K562 (cell line): ENCODE measurements around the gene ENPP7. TPM values are rescaled to one million over a fixed set of nuclear protein-coding genes. Genes with fewer than 3 reads are reported as not detected.

Source experiments
- BCL6 ChIP-seq: fragments of 250-450 bp; sonication (Bioruptor Pico); IDR thresholded peaks from 2 replicates; pipeline ENCODE4 v1.4.0; 2020
- CBX3 ChIP-seq, 2 experiments: IDR thresholded peaks; 1 replicate in 1 of 2; 2 replicates in 1 of 2; pipeline ENCODE4 v1.6.1; 2012; ENCODE audit warnings: inconsistent platforms in 2 of 2, low read length in 2 of 2, borderline replicate concordance in 1 of 2, control low read depth in 1 of 2
- CHD2 ChIP-seq: IDR thresholded peaks from 2 replicates; pipeline ENCODE4 v1.6.1; 2011; ENCODE audit warnings: low read depth, low read length
- CSDE1 ChIP-seq, 2 experiments: fragments of 450-650 bp; IDR thresholded peaks; 2 replicates each; pipeline ENCODE4 v1.6.1; 2016; ENCODE audit warnings: mild to moderate bottlenecking in 1 of 2
- DACH1 ChIP-seq: fragments of 450-650 bp; IDR thresholded peaks from 2 replicates; pipeline ENCODE4 v1.6.1; 2018; ENCODE audit not compliant: partially characterized antibody
- GTF2A2 ChIP-seq: IDR thresholded peaks from 2 replicates; pipeline ENCODE4 v1.6.1; 2016; ENCODE audit warnings: mild to moderate bottlenecking, missing genetic modification characterization, missing compliant biosample characterization
- HDAC6 ChIP-seq: IDR thresholded peaks from 2 replicates; pipeline ENCODE4 v1.6.1; 2012; ENCODE audit warnings: low read depth, mild to moderate bottlenecking, control low read depth, inconsistent platforms, low read length, moderate library complexity
- JUN ChIP-seq, 2 experiments: sonication (generic) in 1 of 2; formaldehyde crosslinking in 1 of 2; IDR thresholded peaks; 2 replicates each; pipeline versions ENCODE4 v1.6.1 to v1.8.0; 2012 to 2022; ENCODE audit warnings: borderline replicate concordance in 2 of 2, mild to moderate bottlenecking in 2 of 2, improper control_type of control experiment in 1 of 2, low read depth in 1 of 2, low read length in 1 of 2, missing genetic modification reagents in 1 of 2
- L3MBTL2 ChIP-seq: fragments of 450-650 bp; IDR thresholded peaks from 2 replicates; pipeline ENCODE4 v1.6.1; 2016; ENCODE audit warnings: mild to moderate bottlenecking, moderate library complexity
- PCBP1 ChIP-seq: fragments of 200-400 bp; formaldehyde crosslinking; IDR thresholded peaks from 2 replicates; pipeline ENCODE4 v1.6.1; 2018; ENCODE audit warnings: mild to moderate bottlenecking, low read depth, low read length; ENCODE audit not compliant: poor library complexity, severe bottlenecking
- PHB2 ChIP-seq: fragments of 450-650 bp; IDR thresholded peaks from 2 replicates; pipeline ENCODE4 v1.6.1; 2017; ENCODE audit warnings: low read depth
- POLR2H ChIP-seq: IDR thresholded peaks from 2 replicates; pipeline ENCODE4 v1.6.1; 2016; ENCODE audit warnings: missing genetic modification characterization, low read depth, mild to moderate bottlenecking, control low read depth, missing compliant biosample characterization, moderate library complexity
- POLR3A ChIP-seq: IDR thresholded peaks from 2 replicates; pipeline ENCODE4 v1.6.1; 2011; ENCODE audit warnings: borderline replicate concordance, mild to moderate bottlenecking, moderate library complexity; ENCODE audit not compliant: insufficient read length, insufficient read depth; ENCODE audit errors: extremely low read depth
- RBM39 ChIP-seq: fragments of 200-400 bp; formaldehyde crosslinking; optimal IDR thresholded peaks from 2 replicates; pipeline ENCODE3; 2018; ENCODE audit warnings: low read depth, low read length
- SMAD3 ChIP-seq: fragments of 450-650 bp; formaldehyde crosslinking; conservative IDR thresholded peaks from 2 replicates; pipeline ENCODE4 v1.4.0; 2020; ENCODE audit warnings: mild to moderate bottlenecking
- SRSF9 ChIP-seq: fragments of 200-400 bp; formaldehyde crosslinking; IDR thresholded peaks from 2 replicates; pipeline ENCODE4 v1.6.1; 2017; ENCODE audit warnings: low read depth, low read length, borderline replicate concordance
- ZFP1 ChIP-seq: fragments of 450-650 bp; formaldehyde crosslinking; IDR thresholded peaks from 2 replicates; pipeline ENCODE4 v1.4.0; 2020; ENCODE audit warnings: mild to moderate bottlenecking, mixed read lengths
- ZNF41 ChIP-seq: fragments of 250-450 bp; sonication (Bioruptor Pico); conservative IDR thresholded peaks from 2 replicates; pipeline ENCODE4 v1.4.0; 2020; ENCODE audit warnings: mild to moderate bottlenecking
- polyA plus RNA-seq, 8 experiments: library from polyadenylated mRNA; depleted of rRNA in 4 of 8; stranded (reverse) in 5 of 8; unstranded in 3 of 8; fragments of >200 nt; fragmentation: Nextera tagmentation in 2 of 8; fragmentation: Illumina TruSeq in 1 of 8; extraction: Ambion mirVana in 2 of 8; extraction: Trizol in 1 of 8; gene quantifications; 2 replicates each; pipeline versions ENCODE4 v1.2.1 to v1.2.3, GENCODE V29; 2011 to 2014; ENCODE audit warnings: inconsistent platforms in 1 of 8, missing spikeins in 1 of 8
- total RNA-seq, 7 experiments: library from RNA; depleted of rRNA in 6 of 7; stranded (reverse); fragments of >200 nt in 6 of 7; fragmentation: Illumina TruSeq in 2 of 7; extraction: Trizol in 2 of 7; gene quantifications; 2 replicates each; pipeline versions ENCODE4 v1.2.1 to v1.2.3, GENCODE V29; 2011 to 2021; ENCODE audit warnings: low replicate concordance in 1 of 7
- TF ChIP-seq, protein P1 (sequence below): sonication (generic); formaldehyde crosslinking; IDR thresholded peaks from 2 replicates; pipeline ENCODE4 v1.8.0; 2022; ENCODE audit warnings: mild to moderate bottlenecking, missing genetic modification reagents
- TF ChIP-seq, protein P2 (sequence below): fragments of 450-650 bp; IDR thresholded peaks from 2 replicates; pipeline ENCODE4 v1.7.0; 2016; ENCODE audit warnings: borderline replicate concordance
- TF ChIP-seq, protein P3 (sequence below): fragments of 450-650 bp; IDR thresholded peaks from 2 replicates; pipeline ENCODE4 v1.6.1; 2014; ENCODE audit warnings: low read depth, mild to moderate bottlenecking, moderate library complexity, borderline replicate concordance

Gene ENPP7
- total and polyA plus RNA-seq, 9 of the 15 experiments (the other 6 are each of a cell fraction or from before 2014, with no cell fraction given): not detected

DNA sequence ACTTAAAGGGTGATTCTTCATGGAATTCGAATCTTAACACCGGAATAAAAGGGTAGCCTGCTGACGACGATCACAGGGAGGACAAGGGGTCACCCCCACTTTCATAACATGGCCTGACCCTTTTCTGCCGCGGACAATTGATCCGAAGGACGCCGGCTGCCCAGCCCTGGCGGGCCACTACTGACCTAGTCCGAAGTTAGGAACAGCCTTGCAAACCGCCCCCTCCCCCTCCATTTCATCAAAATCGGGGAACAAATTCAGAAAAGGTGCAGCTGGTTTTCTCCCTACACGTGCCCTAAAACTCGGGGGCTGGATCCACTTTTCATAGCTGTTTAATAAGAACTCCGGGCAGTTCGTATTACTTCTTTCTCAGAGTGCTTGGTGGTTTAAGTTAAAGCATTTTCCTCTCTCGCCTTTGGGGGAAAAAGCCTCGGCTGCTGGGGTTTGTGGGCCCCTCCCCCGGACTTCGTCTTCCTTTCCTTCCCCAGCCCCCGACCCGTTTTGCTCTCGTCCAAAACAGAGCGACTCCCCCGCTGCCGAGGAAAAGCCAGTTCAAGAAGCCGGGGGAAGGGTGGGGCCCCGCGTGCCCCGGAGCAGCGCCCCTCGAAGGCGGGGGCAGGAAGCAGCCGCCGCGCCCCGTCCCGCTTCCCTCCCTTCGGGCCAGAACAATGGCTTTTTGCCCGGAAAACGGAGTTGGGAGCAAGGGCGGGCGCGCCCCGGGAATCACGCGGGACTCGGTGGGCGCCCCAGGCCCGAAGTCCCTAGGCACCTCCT, 46.6 kb downstream of the ENPP7 start (continued):
- TF ChIP-seq, protein P1, sequence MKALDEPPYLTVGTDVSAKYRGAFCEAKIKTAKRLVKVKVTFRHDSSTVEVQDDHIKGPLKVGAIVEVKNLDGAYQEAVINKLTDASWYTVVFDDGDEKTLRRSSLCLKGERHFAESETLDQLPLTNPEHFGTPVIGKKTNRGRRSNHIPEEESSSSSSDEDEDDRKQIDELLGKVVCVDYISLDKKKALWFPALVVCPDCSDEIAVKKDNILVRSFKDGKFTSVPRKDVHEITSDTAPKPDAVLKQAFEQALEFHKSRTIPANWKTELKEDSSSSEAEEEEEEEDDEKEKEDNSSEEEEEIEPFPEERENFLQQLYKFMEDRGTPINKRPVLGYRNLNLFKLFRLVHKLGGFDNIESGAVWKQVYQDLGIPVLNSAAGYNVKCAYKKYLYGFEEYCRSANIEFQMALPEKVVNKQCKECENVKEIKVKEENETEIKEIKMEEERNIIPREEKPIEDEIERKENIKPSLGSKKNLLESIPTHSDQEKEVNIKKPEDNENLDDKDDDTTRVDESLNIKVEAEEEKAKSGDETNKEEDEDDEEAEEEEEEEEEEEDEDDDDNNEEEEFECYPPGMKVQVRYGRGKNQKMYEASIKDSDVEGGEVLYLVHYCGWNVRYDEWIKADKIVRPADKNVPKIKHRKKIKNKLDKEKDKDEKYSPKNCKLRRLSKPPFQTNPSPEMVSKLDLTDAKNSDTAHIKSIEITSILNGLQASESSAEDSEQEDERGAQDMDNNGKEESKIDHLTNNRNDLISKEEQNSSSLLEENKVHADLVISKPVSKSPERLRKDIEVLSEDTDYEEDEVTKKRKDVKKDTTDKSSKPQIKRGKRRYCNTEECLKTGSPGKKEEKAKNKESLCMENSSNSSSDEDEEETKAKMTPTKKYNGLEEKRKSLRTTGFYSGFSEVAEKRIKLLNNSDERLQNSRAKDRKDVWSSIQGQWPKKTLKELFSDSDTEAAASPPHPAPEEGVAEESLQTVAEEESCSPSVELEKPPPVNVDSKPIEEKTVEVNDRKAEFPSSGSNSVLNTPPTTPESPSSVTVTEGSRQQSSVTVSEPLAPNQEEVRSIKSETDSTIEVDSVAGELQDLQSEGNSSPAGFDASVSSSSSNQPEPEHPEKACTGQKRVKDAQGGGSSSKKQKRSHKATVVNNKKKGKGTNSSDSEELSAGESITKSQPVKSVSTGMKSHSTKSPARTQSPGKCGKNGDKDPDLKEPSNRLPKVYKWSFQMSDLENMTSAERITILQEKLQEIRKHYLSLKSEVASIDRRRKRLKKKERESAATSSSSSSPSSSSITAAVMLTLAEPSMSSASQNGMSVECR (CRISPR knock-in tag): no peak; the same call in 1 of the 2 replicates
- peak; percentile 79 for TF ChIP-seq L3MBTL2
- TF ChIP-seq HDAC6: no peak
- TF ChIP-seq CSDE1 (IDR thresholded peaks at IDR 0.05): no peak
- TF ChIP-seq SRSF9: no peak
- no peak for TF ChIP-seq BCL6 (CRISPR knock-in tag)
- no peak for TF ChIP-seq DACH1
- TF ChIP-seq CBX3 (IDR thresholded peaks at IDR 0.05; ENCODE audit: borderline replicate concordance in 1 of 2, low read length in 2 of 2): no peak
- no peak for TF ChIP-seq PCBP1
- TF ChIP-seq PHB2: no peak
- no peak for TF ChIP-seq ZFP1 (CRISPR knock-in tag)
- TF ChIP-seq, protein P2, sequence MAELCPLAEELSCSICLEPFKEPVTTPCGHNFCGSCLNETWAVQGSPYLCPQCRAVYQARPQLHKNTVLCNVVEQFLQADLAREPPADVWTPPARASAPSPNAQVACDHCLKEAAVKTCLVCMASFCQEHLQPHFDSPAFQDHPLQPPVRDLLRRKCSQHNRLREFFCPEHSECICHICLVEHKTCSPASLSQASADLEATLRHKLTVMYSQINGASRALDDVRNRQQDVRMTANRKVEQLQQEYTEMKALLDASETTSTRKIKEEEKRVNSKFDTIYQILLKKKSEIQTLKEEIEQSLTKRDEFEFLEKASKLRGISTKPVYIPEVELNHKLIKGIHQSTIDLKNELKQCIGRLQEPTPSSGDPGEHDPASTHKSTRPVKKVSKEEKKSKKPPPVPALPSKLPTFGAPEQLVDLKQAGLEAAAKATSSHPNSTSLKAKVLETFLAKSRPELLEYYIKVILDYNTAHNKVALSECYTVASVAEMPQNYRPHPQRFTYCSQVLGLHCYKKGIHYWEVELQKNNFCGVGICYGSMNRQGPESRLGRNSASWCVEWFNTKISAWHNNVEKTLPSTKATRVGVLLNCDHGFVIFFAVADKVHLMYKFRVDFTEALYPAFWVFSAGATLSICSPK: peak; percentile 60; the same call in 1 of the 2 replicates
- TF ChIP-seq, protein P3, sequence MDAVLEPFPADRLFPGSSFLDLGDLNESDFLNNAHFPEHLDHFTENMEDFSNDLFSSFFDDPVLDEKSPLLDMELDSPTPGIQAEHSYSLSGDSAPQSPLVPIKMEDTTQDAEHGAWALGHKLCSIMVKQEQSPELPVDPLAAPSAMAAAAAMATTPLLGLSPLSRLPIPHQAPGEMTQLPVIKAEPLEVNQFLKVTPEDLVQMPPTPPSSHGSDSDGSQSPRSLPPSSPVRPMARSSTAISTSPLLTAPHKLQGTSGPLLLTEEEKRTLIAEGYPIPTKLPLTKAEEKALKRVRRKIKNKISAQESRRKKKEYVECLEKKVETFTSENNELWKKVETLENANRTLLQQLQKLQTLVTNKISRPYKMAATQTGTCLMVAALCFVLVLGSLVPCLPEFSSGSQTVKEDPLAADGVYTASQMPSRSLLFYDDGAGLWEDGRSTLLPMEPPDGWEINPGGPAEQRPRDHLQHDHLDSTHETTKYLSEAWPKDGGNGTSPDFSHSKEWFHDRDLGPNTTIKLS: no peak
- no peak for TF ChIP-seq JUN (IDR thresholded peaks at IDR 0.05; ENCODE audit: borderline replicate concordance, low read depth, low read length)
- TF ChIP-seq JUN (CRISPR knock-in tag; IDR thresholded peaks at IDR 0.05; ENCODE audit: borderline replicate concordance): no peak
- no peak for TF ChIP-seq POLR3A
- no peak for TF ChIP-seq ZNF41
- no peak for TF ChIP-seq SMAD3 (CRISPR knock-in tag)
- no peak for TF ChIP-seq GTF2A2 (tag)
- TF ChIP-seq CHD2: peak; percentile 44; the same call in 1 of the 2 replicates
- no peak for TF ChIP-seq POLR2H (tag)
- no peak for TF ChIP-seq RBM39
